Gastroesophageal sphincter (tissue), 3 donors: ENCODE results near the gene DENND6B.

Experiments used
- POLR2A ChIP-seq, 2 donors: fragments of 450-650 bp; IDR thresholded peaks; one replicate each; pipeline ENCODE4 v1.6.1; 2017; ENCODE audit warnings: antibody characterized with exemption in 2 of 2, mild to moderate bottlenecking in 2 of 2, moderate library complexity in 1 of 2
- POLR2AphosphoS5 ChIP-seq: sonication (generic); formaldehyde crosslinking; IDR thresholded peaks from one replicate; pipeline ENCODE4 v1.6.1; 2017; ENCODE audit warnings: antibody characterized with exemption
- TF ChIP-seq, protein P1 (sequence below), 4 experiments: fragments of 200-600 bp in 2 of 4; fragments of 450-650 bp in 2 of 4; sonication (generic) in 1 of 4; IDR thresholded peaks; one replicate each; pipeline ENCODE4 v1.5.1; 2017 to 2019; ENCODE audit warnings: antibody characterized with exemption in 4 of 4, mild to moderate bottlenecking in 2 of 4, moderate library complexity in 2 of 4

DNA sequence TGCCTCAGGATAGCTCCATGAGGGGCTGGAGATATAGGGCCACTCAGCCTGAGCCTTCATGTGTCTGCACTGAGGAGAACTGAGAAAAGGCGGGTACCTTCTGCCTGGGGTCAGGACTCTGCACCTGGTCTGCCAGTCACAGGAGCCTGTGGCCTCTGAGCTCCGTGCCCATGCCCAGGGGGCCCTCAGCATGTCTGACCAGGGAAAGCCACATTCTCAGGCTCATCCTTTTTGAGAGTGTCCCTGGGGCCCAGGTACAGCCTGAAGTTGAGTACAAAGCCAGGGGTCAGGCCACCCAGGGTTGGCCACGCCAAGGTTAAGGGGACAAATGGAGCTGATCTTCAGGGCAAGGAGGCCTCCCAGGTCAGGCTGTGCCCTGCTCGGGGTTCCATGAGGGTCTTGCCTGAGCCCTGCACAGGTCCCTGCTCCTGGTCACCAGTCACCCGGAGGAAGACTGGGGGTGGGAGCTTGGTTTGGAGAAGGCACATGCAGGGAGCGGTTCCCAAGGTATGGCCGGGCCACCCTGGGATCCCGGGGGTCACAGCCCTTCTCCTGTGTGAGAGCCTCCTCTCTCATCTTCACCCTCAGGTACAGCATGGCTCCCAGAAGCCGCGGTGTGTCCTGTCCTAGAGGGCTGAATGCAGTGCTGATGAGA lies 6.0 kb downstream of the DENND6B start:
- TF ChIP-seq, protein P1, sequence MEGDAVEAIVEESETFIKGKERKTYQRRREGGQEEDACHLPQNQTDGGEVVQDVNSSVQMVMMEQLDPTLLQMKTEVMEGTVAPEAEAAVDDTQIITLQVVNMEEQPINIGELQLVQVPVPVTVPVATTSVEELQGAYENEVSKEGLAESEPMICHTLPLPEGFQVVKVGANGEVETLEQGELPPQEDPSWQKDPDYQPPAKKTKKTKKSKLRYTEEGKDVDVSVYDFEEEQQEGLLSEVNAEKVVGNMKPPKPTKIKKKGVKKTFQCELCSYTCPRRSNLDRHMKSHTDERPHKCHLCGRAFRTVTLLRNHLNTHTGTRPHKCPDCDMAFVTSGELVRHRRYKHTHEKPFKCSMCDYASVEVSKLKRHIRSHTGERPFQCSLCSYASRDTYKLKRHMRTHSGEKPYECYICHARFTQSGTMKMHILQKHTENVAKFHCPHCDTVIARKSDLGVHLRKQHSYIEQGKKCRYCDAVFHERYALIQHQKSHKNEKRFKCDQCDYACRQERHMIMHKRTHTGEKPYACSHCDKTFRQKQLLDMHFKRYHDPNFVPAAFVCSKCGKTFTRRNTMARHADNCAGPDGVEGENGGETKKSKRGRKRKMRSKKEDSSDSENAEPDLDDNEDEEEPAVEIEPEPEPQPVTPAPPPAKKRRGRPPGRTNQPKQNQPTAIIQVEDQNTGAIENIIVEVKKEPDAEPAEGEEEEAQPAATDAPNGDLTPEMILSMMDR (IDR thresholded peaks at IDR 0.05) = no peak
- no peak for TF ChIP-seq POLR2A (IDR thresholded peaks at IDR 0.05)
- TF ChIP-seq POLR2AphosphoS5 = no peak
